Kidney (tissue), 14 donors: ENCODE measurements around the gene FLT4. TPM values are rescaled to one million over a fixed set of nuclear protein-coding genes. Genes with fewer than 3 reads are reported as not detected.
"Not testable (repeated sequence)": the region's sequence is repeated elsewhere in the genome, so short reads cannot be mapped to it uniquely, and the experiment has no call there.

Experiments used
- DNase-seq, 5 donors: peaks; one replicate each; pipeline ENCODE4 v3.0.0-alpha.2; 2013 to 2020
- FAIRE-seq: peaks from 2 replicates; lab custom pipeline; 2012; peaks lifted over from hg19 to GRCh38; lab: Jason Lieb, UNC
- H3K27ac ChIP-seq, 2 donors: one replicate each; pipeline ENCODE4 v1.7.0; 2013; ENCODE audit warnings: low read depth in 2 of 2, low read length in 2 of 2, inconsistent platforms in 1 of 2
- H3K27me3 ChIP-seq: one replicate; pipeline ENCODE4 v1.7.1; 2013; ENCODE audit warnings: low read length, inconsistent platforms; ENCODE audit not compliant: control insufficient read depth, insufficient read depth
- H3K36me3 ChIP-seq, 3 donors: one replicate each; pipeline versions ENCODE4 v1.7.0 to v1.7.1; 2013; ENCODE audit warnings: low read length in 3 of 3, control low read depth in 1 of 3, inconsistent platforms in 1 of 3; ENCODE audit not compliant: insufficient read depth in 3 of 3, control insufficient read depth in 2 of 3
- H3K4me1 ChIP-seq, 3 donors: one replicate each; pipeline versions ENCODE4 v1.7.0 to v1.7.1; 2013; ENCODE audit warnings: low read length in 3 of 3, inconsistent platforms in 1 of 3, low read depth in 1 of 3; ENCODE audit not compliant: control insufficient read depth in 2 of 3, insufficient read depth in 2 of 3
- H3K4me3 ChIP-seq, 3 donors: one replicate each; pipeline versions ENCODE4 v1.7.0 to v1.8.1; 2013; ENCODE audit warnings: low read length in 3 of 3, control low read depth in 1 of 3, inconsistent platforms in 1 of 3
- H3K9ac ChIP-seq, 3 donors: one replicate each; pipeline versions ENCODE4 v1.7.0 to v1.7.1; 2013; ENCODE audit warnings: low read length in 3 of 3, control low read depth in 1 of 3, inconsistent platforms in 1 of 3
- H3K9me3 ChIP-seq, 3 donors: one replicate each; pipeline versions ENCODE4 v1.7.0 to v1.7.1; 2013; ENCODE audit warnings: low read length in 3 of 3, control low read depth in 1 of 3, inconsistent platforms in 1 of 3; ENCODE audit not compliant: control insufficient read depth in 2 of 3, insufficient read depth in 1 of 3
- CTCF ChIP-seq: IDR thresholded peaks from 3 replicates; pipeline ENCODE4 v1.5.1; 2012; ENCODE audit warnings: mild to moderate bottlenecking, moderate library complexity, borderline replicate concordance; ENCODE audit not compliant: insufficient read depth; ENCODE audit errors: extremely low read depth
- intact Hi-C: fragments of 100-400 bp; cut with DNase I; formaldehyde crosslinking; loops from one replicate; pipeline ENCODE4 v1.11.1; 2022
- polyA plus RNA-seq: library from polyadenylated mRNA; stranded (reverse); fragments of 350-450 nt; fragmentation: Illumina TruSeq; extraction: RNeasy Lipid Tissue Mini Kit (QIAGEN cat#74804); gene quantifications from one replicate; pipeline ENCODE4 v1.2.3, GENCODE V29; 2014; ENCODE audit warnings: low read depth, low replicate concordance; ENCODE audit not compliant: insufficient read depth
- total RNA-seq: library from RNA; stranded (reverse); fragmentation: NEBNext Ultra II Directional; extraction: Animal tissue kit (Norgen Biotek cat#: 25700); gene quantifications from one replicate; pipeline ENCODE4 v1.2.1, GENCODE V29; 2021
- donor health status: control.
- donor health status: control.
- donor health status: control.
- donor health status: control.
- donor health status: control.
- donor health status: DM: yes; HTN: yes; CAD: no.
- donor health status: Normal renal cell carcinoma (clear cell type).

Gene FLT4
- total and polyA plus RNA-seq, 2 donors from 2014 or later: 6.9 to 29.4 TPM

DNA sequence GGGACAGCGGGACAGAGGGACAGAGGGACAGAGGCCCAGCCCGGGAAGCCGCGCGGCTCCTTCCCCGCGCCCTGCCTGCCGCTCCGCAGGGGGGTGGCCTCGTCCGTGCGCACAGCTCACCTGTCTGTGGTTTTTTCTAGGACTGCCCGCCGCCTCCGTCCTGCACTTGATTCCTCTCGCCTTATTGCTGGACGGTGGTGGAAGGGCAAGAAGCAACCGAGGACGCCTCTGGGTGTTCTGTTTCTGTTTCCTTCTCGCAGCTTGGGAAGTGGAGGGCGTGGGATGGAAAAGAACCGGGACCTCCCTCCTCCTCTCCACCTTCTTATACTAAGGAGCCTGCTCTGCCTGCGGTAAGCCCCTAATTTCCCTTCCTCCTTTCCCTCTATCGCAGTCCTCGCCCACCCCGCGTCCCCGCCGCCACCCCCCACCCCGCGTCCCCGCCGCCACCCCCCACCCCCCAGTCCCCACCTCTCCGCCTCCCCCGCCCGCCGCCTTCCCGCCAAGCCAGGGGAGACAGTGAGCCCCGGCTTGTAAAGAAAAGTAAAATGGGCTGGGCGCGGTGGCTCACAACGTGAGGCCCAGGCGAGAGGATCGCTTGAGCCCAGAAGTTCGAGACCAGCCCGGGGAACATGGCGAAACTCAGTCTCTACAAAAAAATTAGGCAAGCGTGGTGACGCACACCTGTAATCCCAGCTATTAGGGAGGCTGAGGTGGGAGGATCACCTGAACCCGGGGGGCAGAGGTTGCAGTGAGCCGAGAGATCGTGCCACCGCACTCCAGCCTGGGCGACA lies 9.6 kb upstream of the FLT4 start:
- Histone ChIP-seq H3K4me1 (no peaks in the 10 kb centered on the region), H3K27ac (no peak overlapping the region), H3K9me3 (no peaks in the 10 kb centered on the region), H3K9ac (no peak overlapping the region), H3K36me3 (no peaks in the 10 kb centered on the region), H3K4me3 (no peak overlapping the region), H3K27me3 (no peaks in the 10 kb centered on the region)
- no peak for FAIRE-seq
- peak in 1 of 5 donors; percentile 29 for DNase-seq
- intact Hi-C loops: no loop called here
- TF ChIP-seq CTCF: no peak

DNA sequence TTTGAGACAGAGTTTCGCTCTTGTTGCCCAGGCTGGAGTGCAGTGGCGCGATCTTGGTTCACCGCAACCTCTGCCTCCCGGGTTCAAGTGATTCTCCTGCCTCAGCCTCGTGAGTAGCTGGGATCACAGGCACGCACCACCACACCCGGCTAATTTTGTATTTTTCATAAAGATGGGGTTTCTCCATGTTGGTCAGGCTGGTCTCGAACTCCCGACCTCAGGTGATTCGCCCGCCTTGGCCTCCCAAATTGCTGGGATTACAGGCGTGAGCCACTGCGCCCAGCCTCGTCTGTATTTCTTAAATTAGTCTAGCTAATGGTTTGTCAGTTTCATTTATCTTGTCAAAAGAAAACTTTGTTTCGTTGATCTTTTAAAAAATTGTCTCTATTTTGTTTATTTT lies 5.8 kb upstream of the FLT4 start:
- H3K4me1 ChIP-seq, H3K4me3 ChIP-seq, FAIRE-seq, H3K27ac ChIP-seq, H3K36me3 ChIP-seq, DNase-seq, H3K27me3 ChIP-seq, intact Hi-C loops, H3K9me3 ChIP-seq, H3K9ac ChIP-seq: not testable (repeated sequence)

DNA sequence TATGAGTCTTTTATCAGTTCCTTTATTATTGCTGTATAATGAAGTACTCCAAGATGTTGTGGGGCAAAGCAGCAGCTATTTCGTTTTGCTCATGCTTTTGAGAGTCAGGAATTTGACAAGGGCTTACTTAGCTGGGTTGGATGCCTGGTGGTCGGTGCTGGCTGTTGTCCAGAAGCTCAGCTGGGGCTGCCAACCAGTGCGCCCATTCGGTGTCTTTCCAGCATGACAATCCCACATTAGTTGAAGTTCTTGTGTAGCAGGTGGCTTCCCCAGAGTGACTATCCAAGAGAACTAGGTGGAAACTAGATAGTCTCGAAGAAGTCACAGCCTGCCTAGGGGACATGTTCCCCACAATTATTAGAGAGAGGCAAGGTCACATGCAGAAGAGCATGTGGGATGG lies 3.4 kb upstream of the FLT4 start:
- Histone ChIP-seq H3K4me3 (no peak overlapping the region), H3K4me1 (no peaks in the 10 kb centered on the region), H3K9me3 (no peaks in the 10 kb centered on the region), H3K27me3 (peaks cover 10% of the 10 kb centered on the region), H3K9ac (no peak overlapping the region), H3K27ac (no peak overlapping the region), H3K36me3 (no peaks in the 10 kb centered on the region)
- intact Hi-C loops: no loop called here
- DNase-seq (peak in 1 of 5 donors; percentile 18), FAIRE-seq (no peak)
- no peak for TF ChIP-seq CTCF

DNA sequence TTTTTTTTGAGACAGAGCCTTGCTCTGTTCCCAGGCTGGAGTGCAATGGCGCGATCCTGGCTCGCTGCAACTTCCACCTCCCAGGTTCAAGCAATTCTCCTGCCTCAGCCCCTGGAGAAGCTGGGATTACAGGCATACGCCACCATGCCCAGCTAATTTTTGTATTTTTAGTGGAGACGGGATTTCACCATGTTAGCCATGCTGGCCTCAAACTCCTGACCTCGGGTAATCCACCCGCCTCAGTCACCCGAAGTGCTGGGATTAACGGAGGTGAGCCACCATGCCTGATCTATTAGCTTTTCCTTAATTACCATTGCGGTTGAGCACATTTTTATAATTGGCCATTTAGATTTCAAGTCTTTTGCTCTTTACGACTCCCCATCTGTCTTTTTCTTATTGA lies 2.9 kb upstream of the FLT4 start:
- Histone ChIP-seq H3K36me3 (no peaks in the 10 kb centered on the region), H3K27ac (no peak overlapping the region), H3K9ac (no peak overlapping the region), H3K27me3 (peaks cover 10% of the 10 kb centered on the region), H3K9me3 (no peaks in the 10 kb centered on the region), H3K4me3 (no peak overlapping the region), H3K4me1 (no peaks in the 10 kb centered on the region)
- intact Hi-C loops: no loop called here
- no peak for TF ChIP-seq CTCF
- DNase-seq (no peak), FAIRE-seq (no peak)
